HCT116 (cell line): ENCODE measurements around the gene LIPM. TPM values are rescaled to one million over a fixed set of nuclear protein-coding genes. Genes with fewer than 3 reads are reported as not detected.

Source experiments
- ATAC-seq: fragments of 200-7000 bp; cut with Tn5 transposase; 2 replicates; pipeline ENCODE4 v1.9.1; 2020; ENCODE audit warnings: mild to moderate bottlenecking, moderate library complexity
- BruUV-seq: library from RNA; stranded (reverse); fragments of 400-500 nt; replicated peaks from 2 replicates; lab custom pipeline; 2021; lab: Mats Ljungman, UMichigan
- CTCF ChIA-PET: fragments of 300-600 bp; sonication (Branson Sonifier 250); formaldehyde crosslinking; loops from one replicate; lab custom pipeline; 2021; ENCODE audit warnings: antibody characterized with exemption; lab: Charles Lee
- POLR2A ChIA-PET: fragments of 300-600, 350-600 bp; sonication (Branson Sonifier 250); formaldehyde crosslinking; loops from one replicate; lab custom pipeline; 2021; ENCODE audit warnings: antibody characterized with exemption; lab: Charles Lee
- RAD21 ChIA-PET, 2 experiments: fragments of 300-600 bp; sonication (Branson Sonifier 250); formaldehyde crosslinking; loops; one replicate each; lab custom pipeline; 2023; ENCODE audit warnings: low total read pairs in 2 of 2; ENCODE audit not compliant: uncharacterized antibody in 2 of 2, unreplicated experiment in 2 of 2, low non-redundant PET in 1 of 2; lab: Charles Lee
- DNase-seq: peaks from one replicate; pipeline ENCODE4 v3.0.0-alpha.2; 2010; ENCODE audit warnings: low read depth, low spot score
- H2AFZ ChIP-seq: fragments of 200-600 bp; shearing (Covaris generic), sonication (generic); 2 replicates; pipeline ENCODE4 v1.6.1; 2017; ENCODE audit warnings: low read depth, mixed run types, mixed read lengths, antibody characterized with exemption, low read length; ENCODE audit not compliant: poor library complexity, severe bottlenecking
- H3K27ac ChIP-seq: 2 replicates; pipeline ENCODE4 v1.5.1; 2012; ENCODE audit warnings: low read depth, low read length
- H3K27me3 ChIP-seq: fragments of 200-600 bp; sonication (generic); 2 replicates; pipeline ENCODE4 v1.6.1; 2016; ENCODE audit warnings: mixed run types, low read length, mixed read lengths; ENCODE audit not compliant: insufficient read depth
- H3K36me3 ChIP-seq, 2 experiments: fragments of 200-500 bp in 1 of 2; fragments of 200-600 bp in 1 of 2; sonication (Bioruptor generic) in 1 of 2; sonication (generic) in 1 of 2; 2 replicates each; pipeline versions ENCODE4 v1.5.1 to v1.6.1; 2014 to 2016; ENCODE audit warnings: low read length in 2 of 2, inconsistent platforms in 1 of 2, mixed read lengths in 1 of 2, mixed run types in 1 of 2; ENCODE audit not compliant: insufficient read depth in 2 of 2, control insufficient read depth in 1 of 2
- H3K4me1 ChIP-seq, 2 experiments: fragments of 200-600 bp in 1 of 2; sonication (generic) in 1 of 2; 2 replicates each; pipeline versions ENCODE4 v1.5.1 to v1.6.1; 2012 to 2017; ENCODE audit warnings: low read length in 2 of 2, inconsistent platforms in 1 of 2, mild to moderate bottlenecking in 1 of 2, mixed read lengths in 1 of 2, mixed run types in 1 of 2, moderate library complexity in 1 of 2; ENCODE audit not compliant: insufficient read depth in 2 of 2, control insufficient read depth in 1 of 2
- H3K4me2 ChIP-seq: fragments of 200-600 bp; sonication (generic); 2 replicates; pipeline ENCODE4 v1.6.1; 2017; ENCODE audit warnings: mixed run types, low read length, mixed read lengths
- H3K4me3 ChIP-seq, 2 experiments: fragments of 200-600 bp in 1 of 2; sonication (generic) in 1 of 2; replicated peaks in 1 of 2; 2 replicates each; pipeline ENCODE4 v1.5.1; 2011 to 2016; ENCODE audit warnings: low read length in 2 of 2, control low read depth in 1 of 2, low read depth in 1 of 2, mild to moderate bottlenecking in 1 of 2, mixed read lengths in 1 of 2, mixed run types in 1 of 2
- H3K79me2 ChIP-seq: fragments of 200-600 bp; sonication (generic); 2 replicates; pipeline ENCODE4 v1.6.1; 2017; ENCODE audit warnings: mild to moderate bottlenecking, mixed run types, low read length, moderate library complexity, mixed read lengths; ENCODE audit not compliant: insufficient read depth
- H3K9ac ChIP-seq: fragments of 200-600 bp; sonication (generic); 2 replicates; pipeline ENCODE4 v1.6.1; 2016; ENCODE audit warnings: low read length, mixed read lengths
- H3K9me2 ChIP-seq: fragments of 200-600 bp; sonication (generic), shearing (Covaris generic); 2 replicates; pipeline ENCODE4 v1.6.1; 2017; ENCODE audit warnings: mixed run types, mild to moderate bottlenecking, moderate library complexity; ENCODE audit not compliant: insufficient read depth
- H3K9me3 ChIP-seq, 2 experiments: fragments of 200-500 bp in 1 of 2; fragments of 200-600 bp in 1 of 2; sonication (Bioruptor generic) in 1 of 2; sonication (generic) in 1 of 2; 2 replicates each; pipeline ENCODE4 v1.6.1; 2014 to 2017; ENCODE audit warnings: low read length in 2 of 2, mixed read lengths in 2 of 2, inconsistent platforms in 1 of 2, low read depth in 1 of 2, mild to moderate bottlenecking in 1 of 2, mixed run types in 1 of 2, moderate library complexity in 1 of 2; ENCODE audit not compliant: control insufficient read depth in 1 of 2, insufficient read depth in 1 of 2
- H4K20me1 ChIP-seq: fragments of 200-600 bp; sonication (generic), shearing (Covaris generic); 2 replicates; pipeline ENCODE4 v1.6.1; 2017; ENCODE audit warnings: mixed run types, mild to moderate bottlenecking, moderate library complexity; ENCODE audit not compliant: insufficient read depth
- ELF1 ChIP-seq: IDR thresholded peaks from 2 replicates; pipeline ENCODE4 v1.6.1; 2012; ENCODE audit warnings: low read depth, borderline replicate concordance
- JUND ChIP-seq: IDR thresholded peaks from 2 replicates; pipeline ENCODE4 v1.6.1; 2012
- POLR2A ChIP-seq: IDR thresholded peaks from 2 replicates; pipeline ENCODE4 v1.7.0; 2011; ENCODE audit warnings: borderline replicate concordance; ENCODE audit not compliant: insufficient read depth, insufficient read length; ENCODE audit errors: extremely low read depth
- RAD21 ChIP-seq: IDR thresholded peaks from 2 replicates; pipeline ENCODE4 v1.6.1; 2012; ENCODE audit warnings: low read depth, mild to moderate bottlenecking
- SIN3A ChIP-seq: IDR thresholded peaks from 2 replicates; pipeline ENCODE4 v1.6.1; 2012; ENCODE audit warnings: low read depth
- SP1 ChIP-seq: IDR thresholded peaks from 2 replicates; pipeline ENCODE4 v1.6.1; 2012; ENCODE audit warnings: low read depth
- TCF7L2 ChIP-seq: IDR thresholded peaks from 2 replicates; pipeline ENCODE4 v1.7.0; 2011; ENCODE audit warnings: borderline replicate concordance, inconsistent platforms; ENCODE audit not compliant: insufficient read depth, insufficient read length; ENCODE audit errors: extremely low read depth
- YY1 ChIP-seq: IDR thresholded peaks from 2 replicates; pipeline ENCODE4 v1.6.1; 2011; ENCODE audit warnings: low read length, low read depth, moderate library complexity, mild to moderate bottlenecking; ENCODE audit not compliant: insufficient replicate concordance; ENCODE audit errors: extremely low read depth
- intact Hi-C: fragments of 100-400 bp; cut with micrococcal nuclease; formaldehyde crosslinking; loops from 2 replicates; pipeline ENCODE4 v1.10.0; 2022
- total RNA-seq: library from RNA; stranded (reverse); gene quantifications from one replicate; pipeline ENCODE4 v1.2.1, GENCODE V29; 2021; ENCODE audit not compliant: unreplicated experiment
- TF ChIP-seq, protein P1 (sequence below): IDR thresholded peaks from 2 replicates; pipeline ENCODE4 v1.6.1; 2012; ENCODE audit warnings: low read depth
- TF ChIP-seq, protein P2 (sequence below): IDR thresholded peaks from 2 replicates; pipeline ENCODE4 v1.6.1; 2011; ENCODE audit warnings: mild to moderate bottlenecking, low read length, moderate library complexity; ENCODE audit not compliant: insufficient replicate concordance; ENCODE audit errors: extremely low read depth

LIPM gene
- total RNA-seq, 1 experiment from 2014 or later: not detected

DNA sequence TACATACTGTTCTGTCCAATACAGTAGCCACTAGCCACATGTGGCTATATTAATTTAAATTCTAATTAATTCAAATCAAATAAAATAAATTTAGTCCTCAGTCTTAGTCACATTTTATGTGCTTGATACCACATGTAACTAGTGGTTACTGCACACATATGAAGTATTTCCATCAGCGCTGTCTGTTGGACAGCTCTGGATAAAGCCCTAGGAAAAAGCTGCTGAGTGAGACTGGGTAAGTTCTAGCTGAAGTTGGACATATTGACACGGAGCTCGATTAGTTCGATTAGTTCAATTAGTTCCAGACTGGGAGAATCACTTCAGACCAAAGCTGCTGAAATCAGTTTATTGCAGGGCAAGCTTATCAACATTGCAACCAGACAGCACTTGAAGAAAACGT lies 15.1 kb upstream of the LIPM start:
- Histone ChIP-seq H3K27ac (no peak overlapping the region), H3K4me2 (no peak overlapping the region), H3K9me3 (no peaks in the 10 kb centered on the region), H4K20me1 (no peaks in the 10 kb centered on the region), H3K4me1 (no peaks in the 10 kb centered on the region), H3K27me3 (no peaks in the 10 kb centered on the region), H3K9me2 (no peaks in the 10 kb centered on the region; the same call in 1 of the 2 replicates), H3K9ac (no peak overlapping the region), H3K4me3 (no peak overlapping the region), H3K36me3 (no peaks in the 10 kb centered on the region), H3K79me2 (no peaks in the 10 kb centered on the region), H2AFZ (no peak overlapping the region)
- RAD21 ChIA-PET: no interaction called here
- no peak for ATAC-seq
- DNase-seq: no peak
- intact Hi-C loops: no loop called here
- CTCF ChIA-PET: no interaction called here
- POLR2A ChIA-PET: no interaction called here
- TF ChIP-seq, protein P1, sequence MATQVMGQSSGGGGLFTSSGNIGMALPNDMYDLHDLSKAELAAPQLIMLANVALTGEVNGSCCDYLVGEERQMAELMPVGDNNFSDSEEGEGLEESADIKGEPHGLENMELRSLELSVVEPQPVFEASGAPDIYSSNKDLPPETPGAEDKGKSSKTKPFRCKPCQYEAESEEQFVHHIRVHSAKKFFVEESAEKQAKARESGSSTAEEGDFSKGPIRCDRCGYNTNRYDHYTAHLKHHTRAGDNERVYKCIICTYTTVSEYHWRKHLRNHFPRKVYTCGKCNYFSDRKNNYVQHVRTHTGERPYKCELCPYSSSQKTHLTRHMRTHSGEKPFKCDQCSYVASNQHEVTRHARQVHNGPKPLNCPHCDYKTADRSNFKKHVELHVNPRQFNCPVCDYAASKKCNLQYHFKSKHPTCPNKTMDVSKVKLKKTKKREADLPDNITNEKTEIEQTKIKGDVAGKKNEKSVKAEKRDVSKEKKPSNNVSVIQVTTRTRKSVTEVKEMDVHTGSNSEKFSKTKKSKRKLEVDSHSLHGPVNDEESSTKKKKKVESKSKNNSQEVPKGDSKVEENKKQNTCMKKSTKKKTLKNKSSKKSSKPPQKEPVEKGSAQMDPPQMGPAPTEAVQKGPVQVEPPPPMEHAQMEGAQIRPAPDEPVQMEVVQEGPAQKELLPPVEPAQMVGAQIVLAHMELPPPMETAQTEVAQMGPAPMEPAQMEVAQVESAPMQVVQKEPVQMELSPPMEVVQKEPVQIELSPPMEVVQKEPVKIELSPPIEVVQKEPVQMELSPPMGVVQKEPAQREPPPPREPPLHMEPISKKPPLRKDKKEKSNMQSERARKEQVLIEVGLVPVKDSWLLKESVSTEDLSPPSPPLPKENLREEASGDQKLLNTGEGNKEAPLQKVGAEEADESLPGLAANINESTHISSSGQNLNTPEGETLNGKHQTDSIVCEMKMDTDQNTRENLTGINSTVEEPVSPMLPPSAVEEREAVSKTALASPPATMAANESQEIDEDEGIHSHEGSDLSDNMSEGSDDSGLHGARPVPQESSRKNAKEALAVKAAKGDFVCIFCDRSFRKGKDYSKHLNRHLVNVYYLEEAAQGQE: no peak
- TF ChIP-seq SIN3A: no peak
- TF ChIP-seq SP1: no peak
- TF ChIP-seq POLR2A: no peak
- TF ChIP-seq RAD21: no peak
- no TSS peak for BruUV-seq

DNA sequence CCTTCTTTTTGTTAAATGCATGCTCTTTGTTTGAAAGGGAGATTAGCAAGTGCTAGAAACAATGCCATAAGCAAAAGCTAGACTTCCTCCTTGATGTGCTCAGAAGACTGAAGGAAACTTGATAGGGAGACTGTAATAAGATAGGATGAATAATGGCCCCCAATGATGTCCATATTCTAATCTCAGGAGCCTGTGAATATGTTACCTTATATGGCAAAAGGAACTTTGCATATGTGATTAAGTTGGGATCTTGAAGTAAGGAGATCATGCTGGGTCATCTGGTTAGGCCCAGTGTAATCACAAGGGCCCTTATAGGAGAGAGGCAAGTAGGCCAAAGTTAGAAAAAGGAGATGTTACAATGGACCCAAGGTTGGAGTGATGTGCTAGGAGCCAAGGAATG lies 13.6 kb upstream of the LIPM start:
- no peak overlapping the region for H2AFZ ChIP-seq
- ChIA-PET CTCF (no interaction called here), POLR2A (no interaction called here), RAD21 (no interaction called here)
- no peak overlapping the region for H3K4me2 ChIP-seq
- no peaks in the 10 kb centered on the region for H3K79me2 ChIP-seq
- H3K9me2 ChIP-seq: no peaks in the 10 kb centered on the region
- ATAC-seq (no peak), DNase-seq (no peak)
- TF ChIP-seq, protein P2, sequence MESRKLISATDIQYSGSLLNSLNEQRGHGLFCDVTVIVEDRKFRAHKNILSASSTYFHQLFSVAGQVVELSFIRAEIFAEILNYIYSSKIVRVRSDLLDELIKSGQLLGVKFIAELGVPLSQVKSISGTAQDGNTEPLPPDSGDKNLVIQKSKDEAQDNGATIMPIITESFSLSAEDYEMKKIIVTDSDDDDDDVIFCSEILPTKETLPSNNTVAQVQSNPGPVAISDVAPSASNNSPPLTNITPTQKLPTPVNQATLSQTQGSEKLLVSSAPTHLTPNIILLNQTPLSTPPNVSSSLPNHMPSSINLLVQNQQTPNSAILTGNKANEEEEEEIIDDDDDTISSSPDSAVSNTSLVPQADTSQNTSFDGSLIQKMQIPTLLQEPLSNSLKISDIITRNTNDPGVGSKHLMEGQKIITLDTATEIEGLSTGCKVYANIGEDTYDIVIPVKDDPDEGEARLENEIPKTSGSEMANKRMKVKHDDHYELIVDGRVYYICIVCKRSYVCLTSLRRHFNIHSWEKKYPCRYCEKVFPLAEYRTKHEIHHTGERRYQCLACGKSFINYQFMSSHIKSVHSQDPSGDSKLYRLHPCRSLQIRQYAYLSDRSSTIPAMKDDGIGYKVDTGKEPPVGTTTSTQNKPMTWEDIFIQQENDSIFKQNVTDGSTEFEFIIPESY: no peak
- TF ChIP-seq YY1 (no peak), SIN3A (no peak), ELF1 (no peak), JUND (no peak), TCF7L2 (no peak)
- peaks cover 5% of the 10 kb centered on the region in 2 experiments; a peak in 3 of 4 replicates for H3K4me1 ChIP-seq
- H3K27ac ChIP-seq: no peak overlapping the region
- H4K20me1 ChIP-seq: no peaks in the 10 kb centered on the region
- no TSS peak for BruUV-seq
- intact Hi-C loops: no loop called here
- no peak overlapping the region for H3K4me3 ChIP-seq
- no peaks in the 10 kb centered on the region for H3K27me3 ChIP-seq
- no peak overlapping the region for H3K9ac ChIP-seq
- H3K9me3 ChIP-seq: no peaks in the 10 kb centered on the region
- H3K36me3 ChIP-seq: no peaks in the 10 kb centered on the region
